DMS114 treated with DMSO at 0.1 percent for 48 hours (cell line): ENCODE data around the gene ANXA8.

Experiments used
- DNase-seq: peaks from one replicate; lab custom pipeline; 2025; ENCODE audit not compliant: unreplicated experiment; lab: John Stamatoyannopoulos, UW

The ANXA8 gene

DNA sequence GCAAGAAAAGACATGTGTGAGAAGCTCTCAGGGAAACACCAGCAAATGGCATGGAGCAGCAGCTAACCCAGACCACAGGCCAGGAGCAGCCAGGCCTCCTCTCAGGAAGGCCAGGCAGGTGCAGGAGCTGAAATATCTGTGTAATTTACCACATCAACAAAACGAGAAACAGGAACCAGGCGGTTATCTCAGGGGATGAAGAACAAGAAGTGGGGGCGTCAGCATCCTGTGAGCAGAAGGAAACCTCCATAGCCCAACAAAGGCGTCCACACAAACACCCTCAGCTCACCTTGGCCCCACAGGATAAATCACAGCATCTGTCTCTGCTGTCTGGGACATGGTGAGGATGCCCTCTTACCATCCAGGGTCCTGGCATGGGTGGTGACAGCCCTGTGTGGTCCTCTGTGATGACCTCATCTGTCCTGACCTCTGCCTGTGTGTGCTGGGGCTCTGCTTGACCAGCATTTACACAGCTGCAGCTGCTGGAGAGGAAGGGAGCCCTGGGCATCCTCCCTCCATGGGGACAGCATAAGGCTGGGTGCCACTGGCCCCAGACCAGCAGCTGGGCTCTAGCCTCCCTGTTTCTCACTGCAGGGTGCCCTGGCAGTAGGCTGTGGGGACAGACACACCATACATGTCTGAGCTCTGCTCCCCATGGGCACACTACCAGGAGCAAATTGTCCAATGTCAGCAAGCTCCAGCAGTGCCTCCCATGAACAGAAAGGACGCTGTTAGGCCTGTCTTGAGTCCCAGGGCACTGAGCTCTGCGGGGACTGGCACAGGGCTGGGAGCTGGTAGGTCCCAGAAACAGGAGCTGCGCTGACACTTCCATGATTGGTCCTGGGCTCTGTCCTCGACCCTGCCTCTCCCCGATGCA is 34.6 kb downstream of the ANXA8 start:
- no peak for DNase-seq

DNA sequence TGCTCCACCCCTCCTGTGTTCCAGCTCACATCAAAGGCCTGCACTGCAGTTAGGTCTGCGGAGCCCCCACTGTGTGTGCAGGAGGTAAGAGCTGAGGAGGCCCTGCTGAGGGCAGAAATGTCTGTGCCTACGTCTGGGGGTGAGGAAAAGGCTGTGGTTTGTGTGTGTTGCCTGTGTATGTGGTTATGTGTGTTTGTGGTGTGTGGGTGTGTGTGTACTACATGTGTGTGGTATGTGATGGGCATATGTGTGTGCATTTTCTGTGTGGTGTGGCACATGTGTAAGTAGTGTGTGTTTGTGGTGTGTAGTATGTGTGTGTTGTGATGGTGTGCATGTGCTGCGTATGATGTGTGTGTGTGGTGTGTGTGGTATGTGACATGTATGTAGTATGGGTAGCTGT is 36.2 kb downstream of the ANXA8 start:
- no peak for DNase-seq

DNA sequence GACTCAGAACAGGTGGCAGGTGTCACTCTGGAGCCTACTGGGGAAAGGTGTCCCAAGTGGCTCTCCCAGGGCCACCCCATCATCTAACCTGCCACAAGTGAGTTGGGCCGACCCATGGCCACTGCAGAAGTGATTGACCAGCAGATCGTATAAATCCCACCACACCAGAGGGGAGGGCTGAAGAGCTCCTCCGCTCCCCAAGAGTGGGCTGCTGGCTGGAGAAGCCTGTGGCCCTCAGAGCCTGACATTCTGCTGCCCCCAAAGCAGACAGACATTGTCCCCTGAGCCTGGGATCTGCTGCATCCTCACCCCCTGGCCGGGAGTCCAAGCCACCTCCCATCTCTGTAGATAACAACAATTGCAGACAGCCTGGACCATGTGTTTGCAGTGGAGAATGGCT is 36.7 kb downstream of the ANXA8 start:
- DNase-seq, result no peak

DNA sequence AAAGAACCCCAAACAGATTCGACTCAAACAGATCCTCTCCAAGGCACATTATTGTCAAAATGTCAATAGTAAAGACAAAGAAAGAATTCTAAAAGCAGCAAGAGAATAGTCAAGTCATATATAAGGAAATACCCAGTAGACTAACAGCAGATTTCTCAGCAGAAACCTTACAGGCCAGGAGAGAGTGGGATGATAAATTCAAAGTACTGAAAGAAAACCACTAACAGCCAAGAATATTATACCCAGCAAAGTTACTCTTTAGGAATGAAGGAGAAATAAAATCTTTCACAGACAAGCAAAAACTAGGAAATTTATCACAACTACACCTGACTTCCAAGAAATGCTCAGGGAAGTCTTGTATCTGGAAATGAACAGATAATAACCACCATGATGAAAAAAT is 38.2 kb downstream of the ANXA8 start:
- DNase-seq, result no peak

DNA sequence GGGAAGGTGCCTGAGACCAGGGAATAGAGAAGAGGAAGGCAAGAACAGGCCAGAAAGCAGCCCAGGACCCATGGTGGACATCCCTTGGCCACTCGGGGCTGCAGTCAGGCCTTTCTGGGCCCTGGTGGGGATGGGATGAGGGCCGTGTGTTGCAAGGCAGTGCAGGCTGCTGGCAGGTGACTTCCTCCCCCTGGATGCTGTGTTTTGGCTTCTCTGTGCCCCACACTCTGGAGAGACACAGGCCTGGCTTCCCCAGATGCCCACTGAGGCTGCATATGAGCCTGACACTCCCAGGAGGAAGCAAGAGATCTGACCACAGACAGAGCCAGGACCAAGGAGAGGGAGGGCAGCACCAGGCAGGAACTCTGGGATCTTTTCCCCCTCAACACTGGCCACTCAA is 39.9 kb downstream of the ANXA8 start:
- no peak for DNase-seq

DNA sequence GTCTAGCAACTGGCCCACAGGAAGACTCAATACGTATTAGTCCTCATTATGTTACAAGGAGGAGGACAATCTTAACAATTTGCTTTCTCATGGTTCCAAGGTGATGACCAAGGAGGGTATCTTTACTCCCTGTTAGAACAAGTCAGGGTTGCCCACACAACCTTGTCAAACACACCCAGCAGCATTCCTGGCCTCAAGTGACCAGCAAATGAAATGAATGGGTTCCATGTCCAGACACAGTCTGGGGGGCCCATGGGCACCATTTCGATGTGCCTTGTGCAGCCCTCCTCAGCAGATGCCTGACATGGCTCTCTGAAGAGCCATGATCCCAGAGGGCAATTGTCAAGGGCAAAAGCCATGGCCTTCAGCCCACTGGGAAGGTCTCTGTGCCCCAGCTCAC is 40.8 kb downstream of the ANXA8 start:
- no peak for DNase-seq

DNA sequence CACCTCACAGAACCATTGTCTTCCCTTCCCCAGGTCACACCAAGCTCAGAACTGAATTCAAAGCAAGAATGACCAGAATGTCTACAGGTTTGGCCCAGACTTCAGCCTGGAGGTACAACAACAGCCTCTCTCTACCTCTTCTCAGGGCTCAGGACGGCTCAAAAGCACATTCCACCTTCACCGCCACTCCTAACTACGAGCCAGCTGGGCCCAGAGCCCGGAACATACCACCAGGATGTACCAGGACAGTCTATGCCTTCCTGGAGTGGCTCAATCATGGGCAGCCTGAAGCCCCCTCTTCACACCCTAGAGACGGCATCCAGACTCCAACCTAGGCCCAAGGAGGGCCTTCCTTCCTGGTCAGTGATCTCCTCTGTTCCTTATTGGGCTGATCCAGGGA is 41.6 kb downstream of the ANXA8 start:
- no peak for DNase-seq

DNA sequence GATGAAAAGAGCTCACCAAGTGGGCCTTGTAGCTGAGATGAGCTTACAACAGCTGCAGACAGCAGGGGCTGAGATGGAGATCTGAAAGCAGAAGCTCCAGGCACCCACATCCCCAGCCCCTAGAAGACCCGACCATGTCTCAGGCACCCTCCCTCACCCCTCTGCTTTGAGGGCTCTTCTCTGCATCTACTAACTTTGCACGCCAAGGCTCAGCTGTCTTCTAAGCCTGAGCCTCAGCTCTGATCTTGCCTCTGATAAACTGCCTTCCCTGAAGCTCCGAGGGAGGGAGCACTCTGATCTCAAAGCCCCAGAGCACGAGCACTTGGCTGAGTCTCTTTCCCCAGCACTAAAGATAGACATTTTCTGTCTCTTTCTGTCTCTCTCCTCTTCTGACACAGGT is 42.0 kb downstream of the ANXA8 start:
- DNase-seq, result no peak

DNA sequence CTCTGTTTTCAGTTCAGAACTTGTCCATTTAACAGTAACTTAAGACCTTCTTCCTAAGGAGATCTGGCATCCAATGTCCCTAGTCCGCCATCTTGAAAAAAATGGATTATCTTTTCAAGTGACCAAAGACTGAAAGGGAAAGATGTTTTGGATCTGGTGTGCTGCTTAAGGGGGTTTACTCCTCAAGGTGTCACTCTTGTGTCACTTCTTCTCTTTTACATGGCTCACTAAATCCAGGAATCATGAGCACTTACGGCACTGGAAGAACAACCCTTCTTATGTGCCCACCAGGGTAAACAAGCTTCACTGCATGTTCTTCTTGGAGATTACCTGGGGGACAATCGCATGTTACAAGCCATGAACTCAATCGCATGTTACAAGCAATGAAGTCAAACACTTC is 43.7 kb downstream of the ANXA8 start:
- DNase-seq, result no peak

DNA sequence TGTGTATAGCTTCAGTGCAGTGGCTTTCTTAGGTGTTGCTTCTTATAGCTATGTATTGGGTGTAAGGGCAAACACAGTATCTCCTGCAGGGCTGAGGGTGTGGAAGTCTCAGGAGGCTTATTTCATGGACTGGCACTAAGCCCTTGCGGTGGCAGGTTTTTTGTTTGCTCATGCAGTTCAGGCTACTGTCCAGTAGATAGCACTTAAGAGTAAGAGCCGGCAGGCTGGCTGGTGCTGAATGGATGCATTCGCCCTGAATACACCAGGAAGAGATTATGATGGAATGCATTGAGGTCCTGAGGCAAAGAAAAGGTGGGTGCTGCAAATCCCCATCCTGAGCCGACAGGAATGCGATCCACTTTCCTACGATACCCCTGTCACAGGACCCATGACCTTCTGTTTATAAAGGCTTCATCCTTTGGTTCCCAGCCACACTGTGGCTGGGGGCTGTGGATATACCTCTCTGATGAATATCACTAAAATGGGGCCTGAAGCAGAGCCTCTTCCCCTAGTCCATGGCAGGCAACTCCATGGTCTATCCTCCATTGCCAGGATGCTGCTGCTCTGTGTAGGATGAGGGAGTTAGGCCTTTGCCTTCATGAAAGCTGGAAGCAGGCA is 44.9 kb downstream of the ANXA8 start:
- peak; percentile 3 for DNase-seq

DNA sequence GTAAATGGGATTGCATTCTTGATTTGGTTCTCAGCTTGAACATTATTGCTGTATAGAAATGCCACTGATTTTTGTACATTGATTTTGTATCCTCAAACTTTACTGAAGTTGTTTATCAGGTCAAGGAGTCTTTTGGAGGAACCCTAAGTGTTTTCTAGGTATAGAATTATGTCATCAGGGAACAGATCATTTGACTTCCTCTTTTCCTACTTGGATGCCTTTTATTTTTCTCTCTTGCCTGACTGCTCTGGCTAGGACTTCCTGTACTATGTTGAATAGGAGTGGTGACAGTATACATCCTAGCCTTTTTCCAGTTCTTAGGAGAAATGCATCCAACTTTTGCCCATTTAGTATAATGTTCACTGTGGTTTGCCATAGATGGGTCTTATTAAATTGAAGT is 48.8 kb downstream of the ANXA8 start:
- DNase-seq, result no peak

DNA sequence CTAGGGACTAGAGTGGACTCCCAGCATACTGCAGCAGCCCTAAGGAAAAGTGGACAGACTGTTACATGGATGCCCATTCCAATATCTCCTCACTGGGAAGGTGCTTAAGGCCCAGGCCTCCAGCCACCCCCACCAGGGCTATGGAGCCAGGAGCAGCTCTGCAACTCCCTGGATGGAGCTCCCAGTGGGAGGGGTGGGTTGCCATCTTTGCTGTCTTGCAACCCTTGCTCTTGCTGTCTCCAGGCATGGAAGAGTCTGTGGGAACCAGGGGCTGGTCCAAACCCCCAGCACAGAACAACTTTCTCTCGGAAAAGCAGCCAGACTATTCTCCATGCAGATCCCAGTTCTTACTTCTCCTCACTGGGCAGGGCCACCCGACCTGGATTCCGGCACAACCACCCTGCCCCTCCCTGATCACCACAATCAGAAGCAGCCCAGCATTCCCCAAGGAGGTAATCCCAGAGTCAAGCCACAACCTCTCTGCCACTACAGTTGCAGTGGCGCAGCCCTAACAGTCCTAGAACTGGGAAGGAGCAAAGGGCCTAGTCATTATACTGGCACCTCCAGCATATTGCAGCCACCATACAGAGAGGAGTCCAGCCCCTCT is 58.0 kb downstream of the ANXA8 start:
- DNase-seq, result no peak

DNA sequence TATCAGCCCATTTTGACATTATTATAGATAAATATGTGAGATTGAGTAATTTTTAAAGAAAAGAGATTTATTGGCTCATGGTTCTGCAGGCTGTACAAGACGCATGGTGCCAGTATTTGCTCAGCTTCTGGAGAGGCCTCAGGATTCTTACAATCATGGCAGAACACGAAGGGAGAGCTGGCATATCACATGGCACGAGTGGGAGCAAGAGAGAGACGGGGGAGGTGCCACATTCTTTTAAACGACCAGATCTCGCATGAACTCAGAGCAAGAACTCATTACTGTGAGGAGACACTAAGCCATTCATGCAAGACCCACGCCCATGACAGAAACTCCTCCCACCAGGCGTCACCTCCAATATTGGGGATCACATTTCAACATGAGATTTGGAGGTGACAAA is 59.7 kb downstream of the ANXA8 start:
- DNase-seq, result no peak

DNA sequence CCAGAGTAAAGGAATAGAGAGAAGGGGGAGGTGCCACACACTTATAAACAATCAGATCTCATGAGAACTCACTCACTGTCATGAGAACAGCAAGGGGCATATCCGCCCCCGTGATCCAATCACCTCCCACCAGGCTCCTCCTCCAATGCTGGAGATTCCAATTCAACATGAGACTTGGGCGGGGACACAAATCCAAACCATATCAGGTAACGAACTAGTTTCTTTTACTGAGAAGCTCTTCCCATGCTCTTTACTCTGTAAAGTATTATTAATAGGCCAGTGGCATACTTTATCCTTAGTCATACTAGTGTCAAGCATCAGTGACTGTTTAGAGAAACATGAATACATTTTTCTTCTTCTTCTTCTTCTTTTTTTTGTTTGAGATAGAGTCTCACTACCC is 60.4 kb downstream of the ANXA8 start:
- DNase-seq, result no peak

DNA sequence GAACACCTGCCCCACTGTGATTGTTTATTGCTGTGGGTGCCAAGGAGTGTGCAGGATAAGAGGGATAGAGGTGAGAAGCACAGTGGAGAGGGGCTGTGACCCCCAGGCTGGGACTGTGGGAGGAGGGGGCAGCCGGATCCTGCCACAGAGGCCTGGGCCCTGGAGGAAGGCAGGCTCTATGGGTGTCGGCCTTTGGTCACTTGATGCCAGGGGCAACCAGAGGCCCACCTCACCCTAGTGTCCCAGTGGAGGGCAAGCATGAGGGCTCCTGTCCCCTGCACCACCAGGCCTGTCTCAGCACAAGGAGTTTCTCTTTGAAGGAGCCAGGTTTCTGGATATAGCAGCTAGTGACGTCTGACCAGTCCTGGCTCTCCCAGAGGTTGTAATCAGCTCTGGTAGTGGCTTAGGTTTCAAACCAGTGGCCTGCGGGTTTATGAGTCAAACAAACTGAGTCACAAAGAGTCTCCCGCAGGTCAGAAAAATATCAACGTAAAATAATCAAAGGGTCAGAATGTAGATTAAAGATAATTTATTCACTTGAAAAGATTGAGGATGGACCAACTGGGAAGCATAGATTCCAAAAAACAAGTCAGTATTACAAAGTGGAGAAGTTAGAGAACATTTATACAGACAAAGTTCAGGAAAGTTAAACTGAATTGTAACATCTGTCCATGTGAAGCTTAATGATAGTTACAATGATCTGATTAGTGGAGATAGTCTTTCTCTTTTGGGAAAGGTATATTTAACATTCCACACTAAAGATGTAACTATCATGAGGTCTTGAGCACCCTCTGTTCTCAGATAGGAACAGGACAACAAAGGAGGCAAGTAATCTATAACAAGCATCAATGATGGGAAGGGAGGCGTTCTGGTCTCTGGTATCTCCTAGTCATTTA is 62.6 kb downstream of the ANXA8 start:
- DNase-seq, result no peak

DNA sequence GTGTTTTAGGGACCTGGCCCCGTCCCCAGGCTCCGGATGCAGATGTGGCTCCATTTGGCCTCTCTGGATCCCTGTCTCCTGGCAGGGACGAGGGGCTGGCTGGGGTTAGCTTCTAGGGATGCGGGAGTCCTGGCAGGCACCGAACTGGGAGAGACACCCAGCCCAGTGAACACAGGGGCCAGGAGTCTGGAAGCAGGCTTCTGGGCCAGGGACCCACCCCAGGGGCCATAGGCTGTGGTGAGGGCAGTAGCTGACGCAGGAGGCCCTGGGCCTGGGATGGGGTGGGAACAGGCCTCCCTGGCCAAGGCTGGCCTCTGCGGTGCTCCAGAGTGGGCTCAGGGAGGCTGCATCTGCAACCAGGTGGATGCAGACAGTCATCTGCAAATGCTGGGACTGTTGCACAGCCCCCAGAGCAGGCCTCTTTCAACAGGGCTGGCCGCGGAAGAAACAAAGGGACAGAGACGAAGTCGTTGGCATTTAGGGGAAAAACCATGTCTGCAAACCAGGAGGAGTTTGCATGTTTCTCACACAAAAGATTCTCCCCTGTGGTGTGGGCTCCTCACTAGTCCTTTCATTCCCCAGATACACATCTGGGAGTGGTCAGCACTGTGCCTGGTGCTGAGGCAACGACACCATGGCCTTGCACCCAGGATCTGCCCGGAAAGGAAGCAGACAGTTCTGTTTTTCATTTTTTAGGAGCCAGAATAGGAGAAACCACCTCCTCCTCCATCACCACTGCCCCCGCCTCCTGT is 63.4 kb downstream of the ANXA8 start:
- no peak for DNase-seq

DNA sequence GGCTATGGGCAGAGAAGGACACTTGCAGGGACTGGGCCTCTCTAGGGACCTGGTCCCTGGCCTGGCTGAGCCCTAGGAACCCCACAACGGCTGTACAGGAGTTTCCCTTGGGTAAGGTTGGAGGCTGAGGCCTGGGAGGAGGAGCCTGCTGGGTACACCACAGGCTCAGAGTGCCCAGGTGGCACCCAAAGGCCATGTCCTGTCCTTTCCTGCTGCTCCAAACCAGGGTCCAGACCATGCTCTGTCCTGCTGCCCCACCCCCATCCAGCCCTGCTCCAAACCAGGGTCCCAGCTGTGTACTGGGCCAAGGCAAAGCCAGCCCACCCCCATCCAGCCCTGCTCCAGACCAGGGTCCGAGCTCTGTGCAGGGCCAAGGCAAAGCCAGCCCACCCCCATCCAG is 64.5 kb downstream of the ANXA8 start:
- no peak for DNase-seq

DNA sequence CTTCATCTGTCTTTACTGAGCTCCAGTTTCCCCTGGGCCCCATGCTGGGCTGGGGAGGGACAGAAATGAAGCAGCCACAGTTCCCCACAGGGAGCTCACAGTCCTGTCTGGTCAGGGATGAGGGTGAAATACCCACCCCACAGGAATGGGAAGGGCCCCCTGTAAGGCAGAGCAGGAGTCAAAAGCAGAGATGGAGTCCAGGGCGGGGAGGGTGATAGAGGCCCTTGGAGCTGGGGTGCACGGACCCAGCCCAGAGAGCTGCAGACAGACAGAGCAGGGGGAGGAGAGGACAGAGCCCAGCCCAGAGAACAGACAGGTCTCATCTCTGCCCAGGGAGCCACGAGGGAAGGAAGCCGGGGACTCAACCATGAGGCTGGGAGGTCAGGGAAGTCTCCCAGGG is 64.9 kb downstream of the ANXA8 start:
- DNase-seq, result no peak

DNA sequence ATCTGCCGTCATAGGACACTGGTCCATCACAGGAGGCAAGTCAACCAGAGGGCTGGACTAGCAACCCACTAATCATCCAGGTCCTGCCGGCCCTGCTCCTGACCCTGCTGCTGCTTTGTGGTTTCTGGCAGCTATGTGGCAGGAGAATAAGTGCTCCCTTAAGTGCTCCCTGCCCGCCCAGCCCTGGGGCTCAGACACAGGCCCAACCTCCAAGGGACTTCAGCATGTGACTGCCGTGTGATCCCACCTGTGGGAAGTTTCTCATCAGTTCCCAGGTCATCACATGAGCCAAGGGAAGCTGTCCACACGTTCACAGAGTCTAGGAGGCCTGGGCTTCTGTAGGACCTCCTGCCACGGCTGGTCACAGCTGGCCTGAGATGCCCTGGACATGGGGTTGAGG is 65.6 kb downstream of the ANXA8 start:
- no peak for DNase-seq
